ENCODE data around the gene CADPS.

DNA sequence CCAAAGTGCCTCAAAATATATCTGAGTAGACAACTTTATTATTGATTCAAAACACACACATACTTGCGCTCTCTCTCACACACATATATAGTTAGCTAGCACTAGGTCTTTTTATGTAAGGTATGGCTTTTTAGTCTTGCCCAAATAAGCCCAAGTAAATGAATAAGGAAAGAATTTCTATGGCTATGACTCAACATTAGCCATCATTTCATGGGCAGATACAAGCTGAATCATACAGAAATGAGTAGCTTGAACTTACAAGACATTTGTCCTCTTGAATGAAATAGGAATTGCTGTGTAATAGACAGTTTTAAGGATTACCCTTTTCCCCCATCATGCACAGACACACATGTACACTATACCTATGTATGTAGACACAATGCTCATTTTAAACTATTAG is 4.9 kb downstream of the CADPS start:
- no peak for TF ChIP-seq GATA2 (IDR thresholded peaks at IDR 0.05; ENCODE audit: low read depth, low read length)
- no peak for TF ChIP-seq GATA3 (IDR thresholded peaks at IDR 0.05; ENCODE audit: low read depth, low read length)

All from SH-SY5Y (cell line).